Mucosa of descending colon (tissue), 3 donors: ENCODE results near the gene FOXRED1. TPM values are rescaled to one million over a fixed set of nuclear protein-coding genes. Genes with fewer than 3 reads are reported as not detected.

Experiments
- ATAC-seq: fragments of 200-7000 bp; cut with Tn5 transposase; one replicate; pipeline ENCODE4 v1.9.1; 2020; ENCODE audit warnings: mild to moderate bottlenecking, moderate library complexity
- DNase-seq, 3 donors: peaks; one replicate each; pipeline ENCODE4 v3.0.0-alpha.2; 2020
- H3K36me3 ChIP-seq: fragments of 200-600 bp; one replicate; pipeline ENCODE4 v1.8.0; 2021; ENCODE audit warnings: low read depth, mild to moderate bottlenecking
- H3K4me1 ChIP-seq: fragments of 200-600 bp; one replicate; pipeline ENCODE4 v1.8.0; 2021; ENCODE audit warnings: low read depth, mild to moderate bottlenecking
- H3K4me3 ChIP-seq: fragments of 200-600 bp; one replicate; pipeline ENCODE4 v1.8.0; 2021; ENCODE audit warnings: mild to moderate bottlenecking
- H3K9me3 ChIP-seq: fragments of 200-600 bp; one replicate; pipeline ENCODE4 v1.8.0; 2021; ENCODE audit warnings: mild to moderate bottlenecking
- CTCF ChIP-seq: fragments of 200-600 bp; IDR thresholded peaks from one replicate; pipeline ENCODE4 v1.8.0; 2022; ENCODE audit warnings: antibody characterized with exemption, mild to moderate bottlenecking
- intact Hi-C, 2 donors: fragments of 100-400 bp; cut with DNase I in 1 of 2; cut with micrococcal nuclease in 1 of 2; formaldehyde crosslinking; loops; one replicate each; pipeline versions ENCODE4 v1.11.0 to v1.11.1; 2022; cut with DNase I, micrococcal nuclease
- total RNA-seq, 3 donors: library from RNA; stranded (reverse); fragmentation: NEBNext Ultra II Directional in 2 of 3; extraction: Animal tissue kit (Norgen Biotek cat#: 25700) in 2 of 3; gene quantifications; one replicate each; pipeline versions ENCODE4 v1.2.1 to v1.2.4, GENCODE V29; 2021 to 2023
- donor health status: DM: no; HTN: no; CAD: no; lungs with moderate emphysema.
- donor health status: DM: no; HTN: no; CAD: no.
- donor health status: DM: no; HTN: yes; CAD: no.

FOXRED1 gene
- total RNA-seq, 3 donors from 2014 or later, result 24.3 to 36.9 (median 31.4) TPM

- no peak for TF ChIP-seq CTCF
- H3K9me3 ChIP-seq, result no peaks in the 10 kb centered on the region
- no peak overlapping the region for H3K4me3 ChIP-seq
- no peaks in the 10 kb centered on the region for H3K36me3 ChIP-seq
- H3K4me1 ChIP-seq, result no peaks in the 10 kb centered on the region
- DNase-seq (no peak), ATAC-seq (no peak)
- intact Hi-C loops, result no loop called here
Measured at GRCh38 chr11:126229858-126230540, 39.0 kb upstream of the FOXRED1 start.

DNA sequence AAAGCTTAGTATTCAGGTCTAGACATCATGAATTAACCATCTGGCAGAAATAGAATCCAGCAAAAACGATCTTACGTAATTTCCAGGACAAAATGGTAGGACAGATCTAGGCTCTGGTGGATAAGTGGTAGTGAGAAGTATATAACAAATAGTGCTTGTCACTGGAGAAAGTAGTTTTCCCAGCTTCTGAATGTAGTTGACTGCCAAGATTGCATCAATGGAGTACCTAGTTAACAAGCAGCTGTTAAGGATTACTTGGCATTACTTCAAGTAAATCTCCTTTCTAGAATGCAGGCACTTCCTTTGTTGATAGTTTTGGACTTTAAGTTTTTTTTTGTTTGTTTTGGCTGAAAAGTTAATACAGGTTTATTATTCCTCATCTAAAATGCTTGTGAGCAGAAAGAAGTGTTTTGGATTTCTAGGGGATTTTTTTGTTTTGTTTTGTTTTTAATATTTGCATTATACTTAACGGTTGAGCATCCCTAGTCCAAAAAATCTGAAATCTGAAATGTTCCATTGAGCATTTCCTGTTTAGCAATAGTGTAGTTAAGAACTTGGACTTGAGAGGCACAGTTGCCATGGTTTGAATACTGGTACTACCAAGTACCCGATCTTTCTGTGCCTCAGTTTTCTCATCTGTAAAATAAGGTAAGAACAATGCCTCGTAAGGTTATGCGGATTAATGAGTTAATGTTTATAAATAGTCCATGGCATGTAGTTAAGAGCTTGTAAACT, 37.1 kb upstream of the FOXRED1 start:
- Histone ChIP-seq H3K36me3 (no peaks in the 10 kb centered on the region), H3K9me3 (no peaks in the 10 kb centered on the region), H3K4me1 (no peaks in the 10 kb centered on the region), H3K4me3 (no peak overlapping the region)
- peak; percentile 75 for ATAC-seq
- intact Hi-C loops, result no loop called here
- TF ChIP-seq CTCF, result no peak
- no peak for DNase-seq

GRCh38 chr11:126232683-126233082, 36.3 kb upstream of the FOXRED1 start:
- Histone ChIP-seq H3K36me3 (no peaks in the 10 kb centered on the region), H3K9me3 (no peaks in the 10 kb centered on the region), H3K4me1 (no peaks in the 10 kb centered on the region), H3K4me3 (no peak overlapping the region)
- intact Hi-C loops, result no loop called here
- no peak for TF ChIP-seq CTCF
- DNase-seq, result no peak
- ATAC-seq, result no peak

DNA sequence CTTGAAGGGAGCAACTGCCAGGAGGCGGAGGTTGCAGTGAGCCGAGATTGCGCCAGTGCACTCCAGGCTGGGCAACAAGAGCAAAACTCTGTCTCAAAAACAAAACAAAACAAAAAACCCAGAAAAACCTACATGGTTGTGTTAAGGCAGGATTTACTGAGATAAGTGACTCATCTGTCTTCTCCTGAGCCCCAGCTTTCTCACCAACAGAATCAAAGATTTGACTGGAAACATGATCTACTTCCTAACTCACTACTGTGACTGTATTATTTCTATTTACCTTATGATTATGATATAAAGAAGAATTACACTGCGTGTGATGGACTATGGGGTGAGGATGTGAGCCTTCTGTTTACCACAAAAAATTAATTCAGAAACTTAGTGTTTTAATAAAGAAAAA, 35.6 kb upstream of the FOXRED1 start:
- Histone ChIP-seq H3K36me3 (no peaks in the 10 kb centered on the region), H3K9me3 (no peaks in the 10 kb centered on the region), H3K4me3 (no peak overlapping the region), H3K4me1 (no peaks in the 10 kb centered on the region)
- no peak for ATAC-seq
- intact Hi-C loops, result no loop called here
- no peak for DNase-seq
- TF ChIP-seq CTCF, result no peak

GRCh38 chr11:126246636-126247035, 22.3 kb upstream of the FOXRED1 start:
- ATAC-seq (no peak), DNase-seq (no peak)
- intact Hi-C loops, result no loop called here
- TF ChIP-seq CTCF, result no peak
- Histone ChIP-seq H3K4me1 (no peaks in the 10 kb centered on the region), H3K4me3 (no peak overlapping the region), H3K9me3 (no peaks in the 10 kb centered on the region), H3K36me3 (no peaks in the 10 kb centered on the region)
